GM12878 (cell line): ENCODE results near the gene DUSP22. TPM values are rescaled to one million over a fixed set of nuclear protein-coding genes. Genes with fewer than 3 reads are reported as not detected.

Experiments
- ATAC-seq: fragments of 200-7000 bp; cut with Tn5 transposase; 3 replicates; pipeline ENCODE4 v1.9.1; 2020; ENCODE audit warnings: mild to moderate bottlenecking, moderate library complexity
- BruUV-seq: library from RNA; stranded (reverse); fragments of 400-500 nt; replicated peaks from 2 replicates; lab custom pipeline; 2021; lab: Mats Ljungman, UMichigan
- CTCF ChIA-PET: fragments of 300-600 bp; sonication (Branson Sonifier 250); formaldehyde crosslinking; extraction: SDS; loops from one replicate; lab custom pipeline; 2021; ENCODE audit warnings: inconsistent platforms; lab: Yijun Ruan, JAX
- POLR2A ChIA-PET: fragments of 350-600 bp; formaldehyde crosslinking; extraction: SDS; loops from one replicate; lab custom pipeline; 2021; ENCODE audit warnings: inconsistent platforms; lab: Charles Lee
- RAD21 ChIA-PET: fragments of 300-600 bp; sonication (Branson Sonifier 250); formaldehyde crosslinking; loops from one replicate; lab custom pipeline; 2023; ENCODE audit warnings: antibody characterized with exemption; ENCODE audit not compliant: unreplicated experiment; lab: Charles Lee
- SMC1A ChIA-PET: fragments of 300-600 bp; sonication (Branson Sonifier 250); formaldehyde crosslinking; loops from one replicate; lab custom pipeline; 2023; ENCODE audit not compliant: unreplicated experiment, uncharacterized antibody; lab: Charles Lee
- DNase-seq: peaks from one replicate; pipeline ENCODE4 v3.0.0-alpha.2; 2011; ENCODE audit warnings: low read depth, low spot score
- FAIRE-seq: peaks from 3 replicates; lab custom pipeline; 2011; peaks lifted over from hg19 to GRCh38; lab: Jason Lieb, UNC
- H2AFZ ChIP-seq: 2 replicates; pipeline ENCODE4 v1.6.0; 2011; ENCODE audit warnings: low read depth, low read length, control low read depth; ENCODE audit not compliant: control insufficient read depth
- H3K27ac ChIP-seq: 2 replicates; pipeline ENCODE4 v1.5.1; 2011; ENCODE audit warnings: control low read depth; ENCODE audit not compliant: control insufficient read depth, insufficient read depth
- H3K27me3 ChIP-seq, 2 experiments: replicated peaks in 1 of 2; 2 replicates each; pipeline versions ENCODE4 v1.6.0 to v1.6.1; 2011; ENCODE audit warnings: low read length in 1 of 2; ENCODE audit not compliant: control insufficient read depth in 2 of 2, insufficient read depth in 2 of 2
- H3K36me3 ChIP-seq, 2 experiments: 2 replicates each; pipeline ENCODE4 v1.5.1; 2011; ENCODE audit warnings: low read length in 1 of 2; ENCODE audit not compliant: control insufficient read depth in 2 of 2, insufficient read depth in 2 of 2
- H3K4me1 ChIP-seq: 2 replicates; pipeline ENCODE4 v1.6.1; 2011; ENCODE audit warnings: mild to moderate bottlenecking, low read length, moderate library complexity, mixed read lengths; ENCODE audit not compliant: control insufficient read depth, insufficient read depth
- H3K4me2 ChIP-seq: 2 replicates; pipeline ENCODE4 v1.6.0; 2011; ENCODE audit warnings: control low read depth; ENCODE audit not compliant: control insufficient read depth, insufficient read depth
- H3K4me3 ChIP-seq: fragments of 200-600 bp; sonication (generic); 2 replicates; pipeline ENCODE4 v1.5.1; 2016
- H3K79me2 ChIP-seq: 2 replicates; pipeline ENCODE4 v1.6.0; 2011; ENCODE audit warnings: low read length; ENCODE audit not compliant: control insufficient read depth, insufficient read depth
- H3K9ac ChIP-seq: 2 replicates; pipeline ENCODE4 v1.8.0; 2011; ENCODE audit warnings: low read length, control low read depth, mixed read lengths; ENCODE audit not compliant: control insufficient read depth, insufficient read depth
- H3K9me3 ChIP-seq: replicated peaks from 3 replicates; pipeline ENCODE4 v1.5.1; 2011; ENCODE audit warnings: mild to moderate bottlenecking, low read length; ENCODE audit not compliant: control insufficient read depth, insufficient read depth
- H4K20me1 ChIP-seq: 2 replicates; pipeline ENCODE4 v1.6.0; 2011; ENCODE audit not compliant: control insufficient read depth, insufficient read depth
- ATF7 ChIP-seq: fragments of 450-650 bp; IDR thresholded peaks from 2 replicates; pipeline ENCODE4 v1.6.1; 2016; ENCODE audit warnings: low read depth, mild to moderate bottlenecking
- BACH1 ChIP-seq: fragments of 450-650 bp; IDR thresholded peaks from 2 replicates; pipeline ENCODE4 v1.6.1; 2017; ENCODE audit warnings: mild to moderate bottlenecking, borderline replicate concordance
- CEBPB ChIP-seq, 2 experiments: fragments of 150-350 bp in 1 of 2; IDR thresholded peaks; 2 replicates each; pipeline ENCODE4 v1.6.1; 2012 to 2014; ENCODE audit warnings: low read depth in 2 of 2, low read length in 2 of 2, borderline replicate concordance in 1 of 2, inconsistent platforms in 1 of 2
- CHD2 ChIP-seq: IDR thresholded peaks from 2 replicates; pipeline ENCODE4 v1.6.1; 2011; ENCODE audit warnings: low read depth, low read length, improper control_type of control experiment, borderline replicate concordance
- IRF4 ChIP-seq: IDR thresholded peaks from 2 replicates; pipeline ENCODE4 v1.6.1; 2011; ENCODE audit warnings: low read depth, low read length
- MTA3 ChIP-seq: IDR thresholded peaks from 2 replicates; pipeline ENCODE4 v1.6.1; 2012; ENCODE audit warnings: low read length, inconsistent platforms, borderline replicate concordance
- WRNIP1 ChIP-seq: IDR thresholded peaks from 2 replicates; pipeline ENCODE4 v1.6.1; 2011; ENCODE audit warnings: low read depth, low read length, improper control_type of control experiment, borderline replicate concordance
- ZNF207 ChIP-seq: fragments of 450-650 bp; IDR thresholded peaks from 2 replicates; pipeline ENCODE4 v1.6.1; 2014; ENCODE audit warnings: antibody characterized with exemption, mild to moderate bottlenecking, borderline replicate concordance
- WGBS: methylation state at CpG from one replicate; pipeline ENCODE4 v1.1.6; 2016; ENCODE audit warnings: low lambda C conversion rate; ENCODE audit not compliant: insufficient replicate concordance, insufficient coverage; ENCODE audit errors: missing lambda C conversion rate; 5-methylcytosine and 5-hydroxymethylcytosine counted together
- in situ Hi-C: fragments of 300-500 bp; cut with MboI; formaldehyde crosslinking; loops from 9 replicates; pipeline ENCODE4 v1.14.3; 2018; ENCODE audit warnings: mixed read lengths
- intact Hi-C: fragments of 100-400 bp; cut with micrococcal nuclease; formaldehyde crosslinking; loops from one replicate; pipeline ENCODE4 v1.14.2; 2022; ENCODE audit not compliant: unreplicated experiment
- polyA plus RNA-seq, 11 experiments: library from polyadenylated mRNA; depleted of rRNA in 4 of 11; unstranded in 6 of 11; stranded (reverse) in 5 of 11; fragments of >200 nt; fragmentation: Nextera tagmentation in 4 of 11; fragmentation: Illumina TruSeq in 1 of 11; extraction: Ambion mirVana in 4 of 11; extraction: Trizol in 1 of 11; gene quantifications; 1 replicate in 1 of 11; 2 replicates in 10 of 11; pipeline versions ENCODE4 v1.2.1 to v1.2.3, GENCODE V29; 2011 to 2016; ENCODE audit warnings: inconsistent platforms in 2 of 11, missing spikeins in 2 of 11, low read depth in 1 of 11
- total RNA-seq, 4 experiments: library from RNA; depleted of rRNA in 3 of 4; stranded (reverse); fragments of >200 nt in 3 of 4; fragmentation: Illumina TruSeq in 1 of 4; extraction: Trizol in 1 of 4; gene quantifications; 2 replicates each; pipeline versions ENCODE4 v1.2.1 to v1.2.3, GENCODE V29; 2013 to 2021
- TF ChIP-seq, protein P1 (sequence below): IDR thresholded peaks from 2 replicates; pipeline ENCODE4 v1.6.1; 2012; ENCODE audit warnings: low read depth, low read length, improper control_type of control experiment
- TF ChIP-seq, protein P2 (sequence below), 3 experiments: IDR thresholded peaks in 2 of 3; conservative IDR thresholded peaks in 1 of 3; 2 replicates each; pipeline ENCODE4 v1.5.1; 2011; ENCODE audit warnings: low read depth in 3 of 3, low read length in 3 of 3, mild to moderate bottlenecking in 3 of 3, control low read depth in 2 of 3, moderate library complexity in 2 of 3, inconsistent platforms in 1 of 3, mixed read lengths in 1 of 3; ENCODE audit not compliant: control insufficient read depth in 2 of 3, insufficient read depth in 1 of 3; ENCODE audit errors: extremely low read depth in 1 of 3
- TF ChIP-seq, protein P3 (sequence below): IDR thresholded peaks from 2 replicates; pipeline ENCODE4 v1.6.1; 2012; ENCODE audit warnings: improper control_type of control experiment, low read depth, low read length; ENCODE audit not compliant: insufficient replicate concordance

Gene DUSP22
- total and polyA plus RNA-seq, 10 of the 15 experiments (the other 5 are each of a cell fraction or from before 2014, with no cell fraction given) = 78.9 to 156 (median 107) TPM

DNA sequence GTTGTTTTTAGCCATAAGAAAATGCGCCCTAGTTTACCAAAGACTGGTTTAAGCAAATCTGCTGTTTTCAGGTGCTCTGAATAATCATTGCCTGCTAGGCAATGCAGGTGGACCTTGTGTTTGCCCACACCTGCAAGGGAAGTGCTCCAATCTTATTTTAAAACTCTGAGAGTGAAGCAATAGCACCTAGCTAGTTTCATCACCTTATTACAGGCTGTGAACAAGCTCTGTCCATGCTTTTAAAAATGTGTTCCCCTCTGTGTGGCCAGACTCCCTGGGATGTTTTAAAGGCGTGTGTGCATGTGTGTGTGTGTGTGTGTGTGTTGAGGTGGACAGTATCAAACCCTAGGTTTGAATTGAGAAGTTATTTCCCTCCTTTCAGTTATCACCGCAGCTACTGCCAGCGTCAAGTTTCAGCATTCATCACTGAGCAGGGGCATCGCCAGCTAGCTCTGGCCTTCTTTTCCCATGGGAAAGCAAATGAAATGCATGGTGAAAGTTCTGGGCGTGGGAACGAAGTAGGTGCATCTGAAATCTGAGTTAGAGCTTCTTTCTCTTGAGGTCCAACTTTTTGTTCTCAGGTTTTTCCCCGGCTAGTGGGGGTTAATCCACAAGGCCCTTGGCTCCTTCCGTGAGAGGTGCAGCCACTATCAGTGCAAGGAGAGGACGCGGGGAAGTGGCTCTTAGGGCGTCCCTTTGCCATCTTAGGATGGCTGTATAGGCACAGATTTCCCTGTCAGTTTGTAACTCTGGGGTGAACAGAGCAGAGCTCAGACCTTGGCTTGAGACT, 30.8 kb downstream of the DUSP22 start:
- in situ Hi-C loops = no loop called here
- H3K27me3 ChIP-seq = no peaks in the 10 kb centered on the region
- peak overlapping the region; percentile 45 for H3K9ac ChIP-seq
- no peak overlapping the region for H2AFZ ChIP-seq
- peak overlapping the region; percentile 4; the same call in 1 of the 2 replicates for H3K4me3 ChIP-seq
- peaks cover 28% of the 10 kb centered on the region in 2 experiments for H3K36me3 ChIP-seq
- peak overlapping the region; percentile 84 for H3K4me2 ChIP-seq
- peak; percentile 89 for DNase-seq
- no peak for FAIRE-seq
- peaks cover 88% of the 10 kb centered on the region for H3K4me1 ChIP-seq
- H4K20me1 ChIP-seq = no peaks in the 10 kb centered on the region
- intact Hi-C loops = loop anchor here (5.0 kb wide), 1 partner anchor 136 kb away; no protein-coding TSS in a partner anchor
- ChIA-PET CTCF (interaction anchor here (0.8 to 4.4 kb wide), 25 partner anchors 9 to 139 kb away, joined by 3 to 69 read pairs (median 5); partner anchors contain the start of gene DUSP22), POLR2A (interaction anchor here (0.6 to 13.8 kb wide), 19 partner anchors 9 to 164 kb away, joined by 3 to 227 read pairs (median 5); no protein-coding TSS in a partner anchor), SMC1A (interaction anchor here (0.7 to 13.7 kb wide), 28 partner anchors 9 to 166 kb away, joined by 3 to 707 read pairs (median 6); partner anchors contain the start of gene DUSP22), RAD21 (interaction anchor here (0.8 to 13.0 kb wide), 26 partner anchors 9 to 133 kb away, joined by 3 to 256 read pairs (median 8); partner anchors contain the start of gene DUSP22)
- peaks cover 80% of the 10 kb centered on the region for H3K79me2 ChIP-seq
- 43% methylated on average over 12 of the region's 12 CpGs for WGBS
- no peaks in the 10 kb centered on the region for H3K9me3 ChIP-seq
- peak overlapping the region; percentile 92 for H3K27ac ChIP-seq
- no TSS peak for BruUV-seq
- peak; percentile 1 for ATAC-seq
- TF ChIP-seq, protein P1, sequence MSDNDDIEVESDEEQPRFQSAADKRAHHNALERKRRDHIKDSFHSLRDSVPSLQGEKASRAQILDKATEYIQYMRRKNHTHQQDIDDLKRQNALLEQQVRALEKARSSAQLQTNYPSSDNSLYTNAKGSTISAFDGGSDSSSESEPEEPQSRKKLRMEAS = peak; percentile 22; the same call in 1 of the 2 replicates
- TF ChIP-seq MTA3 (no peak), ZNF207 (0 out of 2 replicates have a peak, but pooled peaks have one; percentile 26), ATF7 (peak; percentile 41; the same call in 1 of the 2 replicates), IRF4 (0 out of 2 replicates have a peak, but pooled peaks have one; percentile 6), WRNIP1 (peak; percentile 73; the same call in 1 of the 2 replicates), CEBPB (IDR thresholded peaks at IDR 0.05; ENCODE audit: borderline replicate concordance in 1 of 2, low read depth in 2 of 2, low read length in 2 of 2) (peak in 1 of 2 experiments; percentile 79; a peak in 1 of 4 replicates), BACH1 (no peak; the same call in 1 of the 2 replicates), CHD2 (0 out of 2 replicates have a peak, but pooled peaks have one; percentile 31)
- TF ChIP-seq, protein P2, sequence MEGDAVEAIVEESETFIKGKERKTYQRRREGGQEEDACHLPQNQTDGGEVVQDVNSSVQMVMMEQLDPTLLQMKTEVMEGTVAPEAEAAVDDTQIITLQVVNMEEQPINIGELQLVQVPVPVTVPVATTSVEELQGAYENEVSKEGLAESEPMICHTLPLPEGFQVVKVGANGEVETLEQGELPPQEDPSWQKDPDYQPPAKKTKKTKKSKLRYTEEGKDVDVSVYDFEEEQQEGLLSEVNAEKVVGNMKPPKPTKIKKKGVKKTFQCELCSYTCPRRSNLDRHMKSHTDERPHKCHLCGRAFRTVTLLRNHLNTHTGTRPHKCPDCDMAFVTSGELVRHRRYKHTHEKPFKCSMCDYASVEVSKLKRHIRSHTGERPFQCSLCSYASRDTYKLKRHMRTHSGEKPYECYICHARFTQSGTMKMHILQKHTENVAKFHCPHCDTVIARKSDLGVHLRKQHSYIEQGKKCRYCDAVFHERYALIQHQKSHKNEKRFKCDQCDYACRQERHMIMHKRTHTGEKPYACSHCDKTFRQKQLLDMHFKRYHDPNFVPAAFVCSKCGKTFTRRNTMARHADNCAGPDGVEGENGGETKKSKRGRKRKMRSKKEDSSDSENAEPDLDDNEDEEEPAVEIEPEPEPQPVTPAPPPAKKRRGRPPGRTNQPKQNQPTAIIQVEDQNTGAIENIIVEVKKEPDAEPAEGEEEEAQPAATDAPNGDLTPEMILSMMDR (IDR thresholded peaks at IDR 0.05 in 2 of 3, conservative IDR thresholded peaks at IDR 0.05 in 1 of 3; ENCODE audit: control insufficient read depth in 2 of 3, extremely low read depth in 1 of 3, insufficient read depth in 1 of 3, low read depth in 3 of 3, low read length in 3 of 3) = no peak
- TF ChIP-seq, protein P3, sequence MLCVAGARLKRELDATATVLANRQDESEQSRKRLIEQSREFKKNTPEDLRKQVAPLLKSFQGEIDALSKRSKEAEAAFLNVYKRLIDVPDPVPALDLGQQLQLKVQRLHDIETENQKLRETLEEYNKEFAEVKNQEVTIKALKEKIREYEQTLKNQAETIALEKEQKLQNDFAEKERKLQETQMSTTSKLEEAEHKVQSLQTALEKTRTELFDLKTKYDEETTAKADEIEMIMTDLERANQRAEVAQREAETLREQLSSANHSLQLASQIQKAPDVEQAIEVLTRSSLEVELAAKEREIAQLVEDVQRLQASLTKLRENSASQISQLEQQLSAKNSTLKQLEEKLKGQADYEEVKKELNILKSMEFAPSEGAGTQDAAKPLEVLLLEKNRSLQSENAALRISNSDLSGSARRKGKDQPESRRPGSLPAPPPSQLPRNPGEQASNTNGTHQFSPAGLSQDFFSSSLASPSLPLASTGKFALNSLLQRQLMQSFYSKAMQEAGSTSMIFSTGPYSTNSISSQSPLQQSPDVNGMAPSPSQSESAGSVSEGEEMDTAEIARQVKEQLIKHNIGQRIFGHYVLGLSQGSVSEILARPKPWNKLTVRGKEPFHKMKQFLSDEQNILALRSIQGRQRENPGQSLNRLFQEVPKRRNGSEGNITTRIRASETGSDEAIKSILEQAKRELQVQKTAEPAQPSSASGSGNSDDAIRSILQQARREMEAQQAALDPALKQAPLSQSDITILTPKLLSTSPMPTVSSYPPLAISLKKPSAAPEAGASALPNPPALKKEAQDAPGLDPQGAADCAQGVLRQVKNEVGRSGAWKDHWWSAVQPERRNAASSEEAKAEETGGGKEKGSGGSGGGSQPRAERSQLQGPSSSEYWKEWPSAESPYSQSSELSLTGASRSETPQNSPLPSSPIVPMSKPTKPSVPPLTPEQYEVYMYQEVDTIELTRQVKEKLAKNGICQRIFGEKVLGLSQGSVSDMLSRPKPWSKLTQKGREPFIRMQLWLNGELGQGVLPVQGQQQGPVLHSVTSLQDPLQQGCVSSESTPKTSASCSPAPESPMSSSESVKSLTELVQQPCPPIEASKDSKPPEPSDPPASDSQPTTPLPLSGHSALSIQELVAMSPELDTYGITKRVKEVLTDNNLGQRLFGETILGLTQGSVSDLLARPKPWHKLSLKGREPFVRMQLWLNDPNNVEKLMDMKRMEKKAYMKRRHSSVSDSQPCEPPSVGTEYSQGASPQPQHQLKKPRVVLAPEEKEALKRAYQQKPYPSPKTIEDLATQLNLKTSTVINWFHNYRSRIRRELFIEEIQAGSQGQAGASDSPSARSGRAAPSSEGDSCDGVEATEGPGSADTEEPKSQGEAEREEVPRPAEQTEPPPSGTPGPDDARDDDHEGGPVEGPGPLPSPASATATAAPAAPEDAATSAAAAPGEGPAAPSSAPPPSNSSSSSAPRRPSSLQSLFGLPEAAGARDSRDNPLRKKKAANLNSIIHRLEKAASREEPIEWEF = peak; percentile 76
